WTC11 (cell line): ENCODE measurements around the gene FOXL2NB. TPM values are rescaled to one million over a fixed set of nuclear protein-coding genes. Genes with fewer than 3 reads are reported as not detected.

Source experiments
- ATAC-seq: fragments of 200-7000 bp; cut with Tn5 transposase; 2 replicates; pipeline ENCODE4 v1.10.0; 2021; ENCODE audit warnings: mild to moderate bottlenecking, moderate library complexity
- CTCF ChIA-PET: fragments of 300-600 bp; sonication (Branson Sonifier 250); formaldehyde crosslinking; loops from one replicate; lab custom pipeline; 2021; ENCODE audit warnings: antibody characterized with exemption; lab: Charles Lee
- POLR2A ChIA-PET: fragments of 350-600 bp; sonication (Branson Sonifier 250); formaldehyde crosslinking; loops from one replicate; lab custom pipeline; 2021; ENCODE audit warnings: antibody characterized with exemption; lab: Charles Lee
- DNase-seq: peaks from one replicate; pipeline ENCODE4 v3.0.0; 2021; ENCODE audit warnings: low spot score
- H3K27ac Mint-ChIP-seq: 2 replicates; pipeline ENCODE4 v1.8.0; 2021; ENCODE audit warnings: mixed read lengths
- H3K27me3 Mint-ChIP-seq: 2 replicates; pipeline ENCODE4 v1.8.0; 2021; ENCODE audit warnings: low read depth, mild to moderate bottlenecking, moderate library complexity, mixed read lengths
- H3K36me3 Mint-ChIP-seq: 2 replicates; pipeline ENCODE4 v1.8.0; 2021; ENCODE audit warnings: mixed read lengths
- H3K4me1 Mint-ChIP-seq: 2 replicates; pipeline ENCODE4 v1.8.0; 2022; ENCODE audit warnings: mixed read lengths
- H3K4me3 Mint-ChIP-seq: 2 replicates; pipeline ENCODE4 v1.8.0; 2021; ENCODE audit warnings: mild to moderate bottlenecking, moderate library complexity, mixed read lengths
- H3K9me3 Mint-ChIP-seq: 2 replicates; pipeline ENCODE4 v1.8.0; 2021; ENCODE audit warnings: mixed read lengths
- AR ChIP-seq: fragments of 250-450 bp; sonication (Bioruptor Pico); IDR thresholded peaks from 2 replicates; pipeline ENCODE4 v1.9.0; 2021; ENCODE audit warnings: mild to moderate bottlenecking
- ATF6 ChIP-seq: sonication (generic); formaldehyde crosslinking; IDR thresholded peaks from 2 replicates; pipeline ENCODE4 v1.8.1; 2023; ENCODE audit warnings: mild to moderate bottlenecking, missing genetic modification reagents
- CBFB ChIP-seq: sonication (generic); formaldehyde crosslinking; IDR thresholded peaks from 2 replicates; pipeline ENCODE4 v1.8.1; 2022; ENCODE audit warnings: mild to moderate bottlenecking, low read depth, missing genetic modification reagents
- CREB1 ChIP-seq: sonication (generic); formaldehyde crosslinking; IDR thresholded peaks from 2 replicates; pipeline ENCODE4 v1.8.0; 2023; ENCODE audit warnings: mild to moderate bottlenecking, missing genetic modification reagents
- ETV6 ChIP-seq: sonication (generic); formaldehyde crosslinking; IDR thresholded peaks from 2 replicates; pipeline ENCODE4 v1.8.1; 2022; ENCODE audit warnings: mild to moderate bottlenecking, missing genetic modification reagents
- JAZF1 ChIP-seq: fragments of 250-450 bp; sonication (Bioruptor Pico); IDR thresholded peaks from 2 replicates; pipeline ENCODE4 v1.9.0; 2021; ENCODE audit warnings: moderate library complexity, mild to moderate bottlenecking, inconsistent platforms
- NFYB ChIP-seq: sonication (generic); formaldehyde crosslinking; conservative IDR thresholded peaks from 2 replicates; pipeline ENCODE4 v1.8.0; 2022; ENCODE audit warnings: low read depth, missing genetic modification reagents
- NR1H2 ChIP-seq: sonication (generic); formaldehyde crosslinking; IDR thresholded peaks from 2 replicates; pipeline ENCODE4 v1.9.0; 2021; ENCODE audit warnings: mild to moderate bottlenecking, moderate library complexity, missing genetic modification reagents
- NR2C2 ChIP-seq: sonication (generic); formaldehyde crosslinking; IDR thresholded peaks from 2 replicates; pipeline ENCODE4 v1.8.0; 2022; ENCODE audit warnings: mild to moderate bottlenecking, missing genetic modification reagents
- OVOL2 ChIP-seq: fragments of 250-450 bp; sonication (Bioruptor Pico); IDR thresholded peaks from 2 replicates; pipeline ENCODE4 v1.9.0; 2021; ENCODE audit warnings: mild to moderate bottlenecking, borderline replicate concordance
- PRDM15 ChIP-seq: sonication (generic); formaldehyde crosslinking; IDR thresholded peaks from 2 replicates; pipeline ENCODE4 v1.8.0; 2022; ENCODE audit warnings: missing genetic modification reagents
- RELA ChIP-seq: sonication (generic); formaldehyde crosslinking; IDR thresholded peaks from 2 replicates; pipeline ENCODE4 v1.8.1; 2022; ENCODE audit warnings: missing genetic modification reagents, mild to moderate bottlenecking, borderline replicate concordance
- SMAD3 ChIP-seq: sonication (generic); formaldehyde crosslinking; IDR thresholded peaks from 2 replicates; pipeline ENCODE4 v1.8.0; 2022; ENCODE audit warnings: missing genetic modification reagents, mild to moderate bottlenecking, borderline replicate concordance
- ZBTB43 ChIP-seq: sonication (generic); formaldehyde crosslinking; IDR thresholded peaks from 2 replicates; pipeline ENCODE4 v1.8.1; 2023; ENCODE audit warnings: mild to moderate bottlenecking, missing genetic modification reagents
- ZNF219 ChIP-seq: sonication (generic); formaldehyde crosslinking; IDR thresholded peaks from 2 replicates; pipeline ENCODE4 v1.8.0; 2023; ENCODE audit warnings: missing genetic modification reagents, mild to moderate bottlenecking, borderline replicate concordance
- ZSCAN18 ChIP-seq: fragments of 250-450 bp; sonication (Bioruptor Pico); IDR thresholded peaks from 2 replicates; pipeline ENCODE4 v2.1.2; 2022; ENCODE audit warnings: mild to moderate bottlenecking, moderate library complexity
- total RNA-seq: library from RNA; stranded (reverse); gene quantifications from 3 replicates; pipeline ENCODE4 v1.2.3, GENCODE V29; 2021

FOXL2NB gene
- total RNA-seq, 1 experiment from 2014 or later, result 5.1 TPM

- Mint-ChIP-seq H3K9me3 (peaks cover 3% of the 10 kb centered on the region; the same call in 1 of the 2 replicates), H3K27me3 (no peaks in the 10 kb centered on the region; the same call in 1 of the 2 replicates), H3K27ac (no peak overlapping the region), H3K36me3 (0 out of 2 replicates have a peak, but pooled peaks cover 3% of the 10 kb centered on the region), H3K4me1 (no peaks in the 10 kb centered on the region), H3K4me3 (no peak overlapping the region)
- ChIA-PET POLR2A (no interaction called here), CTCF (interaction anchor here (5.1 kb wide), 1 partner anchor 14 kb away, joined by 49 read pairs; no protein-coding TSS in a partner anchor)
- DNase-seq (no peak), ATAC-seq (no peak)
- TF ChIP-seq CBFB (CRISPR knock-in tag) (no peak), RELA (CRISPR knock-in tag) (no peak), NR2C2 (CRISPR knock-in tag) (no peak), NR1H2 (CRISPR knock-in tag) (no peak), CREB1 (CRISPR knock-in tag) (no peak), ZSCAN18 (CRISPR knock-in tag) (no peak), ZBTB43 (CRISPR knock-in tag) (no peak), ATF6 (CRISPR knock-in tag) (no peak), SMAD3 (CRISPR knock-in tag) (no peak), NFYB (CRISPR knock-in tag) (no peak), OVOL2 (CRISPR knock-in tag) (no peak), JAZF1 (no peak), ETV6 (CRISPR knock-in tag) (no peak), ZNF219 (CRISPR knock-in tag) (no peak), AR (CRISPR knock-in tag) (no peak), PRDM15 (no peak)
These were observed 45.5 kb upstream of the FOXL2NB start for GRCh38 chr3:138901567-138901966.
